Activated naive CD8-positive, alpha-beta T cell (primary cell): ENCODE results near the gene TBX15.

Experiments used
- H3K27ac Mint-ChIP-seq: one replicate; pipeline ENCODE4 v1.8.0; 2021; ENCODE audit warnings: mixed read lengths
- H3K27me3 Mint-ChIP-seq: one replicate; pipeline ENCODE4 v1.8.0; 2021; ENCODE audit warnings: mixed read lengths
- H3K36me3 Mint-ChIP-seq: one replicate; pipeline ENCODE4 v1.8.0; 2021; ENCODE audit warnings: mixed read lengths
- H3K4me1 Mint-ChIP-seq: one replicate; pipeline ENCODE4 v1.8.0; 2021; ENCODE audit warnings: low read depth, mixed read lengths
- H3K4me3 Mint-ChIP-seq: one replicate; pipeline ENCODE4 v1.8.0; 2021; ENCODE audit warnings: mild to moderate bottlenecking, mixed read lengths
- H3K9me3 Mint-ChIP-seq: one replicate; pipeline ENCODE4 v1.8.0; 2021; ENCODE audit warnings: low read depth, mixed read lengths

TBX15 gene

DNA sequence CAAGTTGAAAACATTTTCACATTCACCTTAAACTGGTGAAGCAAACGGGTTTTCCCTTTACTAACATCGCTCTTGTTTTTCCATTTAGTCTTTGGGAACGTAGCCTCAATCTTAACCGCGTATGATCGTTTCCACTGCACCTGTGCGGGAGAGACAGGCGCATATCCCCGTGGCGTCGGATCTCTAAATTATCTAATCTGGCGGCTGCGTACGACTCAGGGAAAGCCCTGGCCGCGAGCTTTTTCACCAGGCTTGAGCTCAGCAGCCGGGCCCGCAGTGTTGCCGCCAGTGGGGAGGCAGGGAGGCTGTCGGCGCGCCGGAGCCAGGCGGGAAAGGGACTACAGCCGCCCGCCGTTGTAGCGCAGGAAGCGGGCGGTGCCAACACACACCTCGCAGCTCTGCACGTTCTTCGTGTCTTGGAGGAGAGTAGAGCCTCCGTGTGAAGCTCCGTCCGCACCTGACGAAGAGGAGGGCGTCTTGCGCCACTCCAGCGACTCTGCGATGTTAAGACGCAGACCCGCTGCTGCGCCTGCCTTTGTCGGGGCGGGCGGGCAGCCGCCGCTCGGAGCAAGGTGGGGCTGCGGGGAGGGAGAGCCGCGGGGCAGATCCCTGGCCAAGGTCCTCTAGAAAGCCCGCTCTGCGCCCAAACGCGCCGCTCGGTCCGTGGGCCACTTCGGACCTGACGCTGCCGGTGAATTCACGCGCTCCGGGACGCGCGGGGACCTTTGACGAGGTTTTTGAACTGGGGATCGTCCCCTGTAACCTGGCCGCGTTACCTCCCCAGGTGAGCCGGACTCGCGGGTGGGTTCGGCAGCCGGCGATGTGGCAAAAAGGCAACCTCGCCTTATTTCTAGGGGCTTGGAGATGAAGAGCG lies 18.5 kb upstream of the TBX15 start:
- H3K27me3 Mint-ChIP-seq = peaks cover 57% of the 10 kb centered on the region
- H3K9me3 Mint-ChIP-seq = peaks cover 4% of the 10 kb centered on the region

DNA sequence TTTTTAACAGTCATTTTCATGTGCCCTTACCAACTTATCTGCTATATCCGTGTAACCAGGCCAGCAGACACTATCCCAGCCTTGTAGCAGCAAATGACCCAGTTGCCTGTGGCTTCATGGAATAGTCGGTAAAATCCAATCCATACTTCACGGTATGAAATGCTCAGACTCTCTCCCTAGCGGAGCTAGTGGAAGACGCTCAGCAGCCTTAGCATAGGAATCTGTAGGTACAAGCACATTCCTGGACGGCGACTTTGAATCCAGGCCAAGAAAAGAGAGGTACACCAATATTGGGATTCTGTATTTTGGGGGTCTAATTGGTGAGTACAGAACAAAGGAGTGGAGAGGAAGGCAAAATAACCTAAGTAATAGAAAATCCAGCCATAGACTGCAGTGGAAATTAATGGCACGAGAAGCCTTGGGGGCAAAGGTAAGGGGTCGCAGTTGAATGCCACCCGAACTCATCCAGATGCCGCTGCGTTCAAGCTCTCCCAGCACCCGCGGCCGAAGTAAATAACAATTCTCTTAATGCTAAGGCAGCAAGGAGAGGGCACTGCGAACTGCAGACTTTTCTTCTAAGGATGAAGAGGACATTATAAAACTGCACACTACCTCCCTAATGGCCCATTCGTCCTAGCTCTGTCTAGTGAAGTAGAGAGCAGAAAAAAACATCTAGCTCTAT lies 17.7 kb upstream of the TBX15 start:
- Mint-ChIP-seq H3K36me3 (peaks cover 12% of the 10 kb centered on the region), H3K4me1 (peaks cover 15% of the 10 kb centered on the region), H3K9me3 (peaks cover 4% of the 10 kb centered on the region), H3K4me3 (peak overlapping the region; percentile 30), H3K27me3 (peaks cover 56% of the 10 kb centered on the region), H3K27ac (no peak overlapping the region)

More for the DNA sequence above, 18.5 kb upstream of the TBX15 start:
- Mint-ChIP-seq H3K4me3 (peak overlapping the region; percentile 30), H3K27ac (no peak overlapping the region), H3K4me1 (peaks cover 14% of the 10 kb centered on the region), H3K36me3 (peaks cover 16% of the 10 kb centered on the region)

DNA sequence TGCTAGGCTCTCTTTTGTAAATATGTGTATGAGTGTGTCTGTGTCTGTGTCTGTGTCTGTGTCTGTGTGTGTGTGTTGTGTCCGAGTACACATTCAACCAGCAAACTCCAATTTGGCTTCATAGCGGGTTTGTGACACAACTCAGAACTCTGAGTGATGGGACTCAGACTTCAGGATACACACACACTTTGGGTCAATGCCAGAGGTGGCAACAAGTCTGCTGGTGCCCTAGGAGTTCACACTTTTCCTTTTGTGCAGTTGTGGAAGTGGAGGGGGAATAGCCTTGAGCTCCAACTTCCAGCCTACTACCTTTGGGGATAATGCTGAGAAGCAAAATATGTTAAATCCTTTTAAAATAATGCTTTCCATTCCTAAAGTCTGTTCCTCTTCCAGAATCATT lies 16.6 kb upstream of the TBX15 start:
- H3K9me3 Mint-ChIP-seq = peaks cover 4% of the 10 kb centered on the region
- H3K36me3 Mint-ChIP-seq = peaks cover 8% of the 10 kb centered on the region
- H3K27ac Mint-ChIP-seq = no peak overlapping the region
- H3K27me3 Mint-ChIP-seq = peaks cover 52% of the 10 kb centered on the region
- peaks cover 19% of the 10 kb centered on the region for H3K4me1 Mint-ChIP-seq
- no peak overlapping the region for H3K4me3 Mint-ChIP-seq

DNA sequence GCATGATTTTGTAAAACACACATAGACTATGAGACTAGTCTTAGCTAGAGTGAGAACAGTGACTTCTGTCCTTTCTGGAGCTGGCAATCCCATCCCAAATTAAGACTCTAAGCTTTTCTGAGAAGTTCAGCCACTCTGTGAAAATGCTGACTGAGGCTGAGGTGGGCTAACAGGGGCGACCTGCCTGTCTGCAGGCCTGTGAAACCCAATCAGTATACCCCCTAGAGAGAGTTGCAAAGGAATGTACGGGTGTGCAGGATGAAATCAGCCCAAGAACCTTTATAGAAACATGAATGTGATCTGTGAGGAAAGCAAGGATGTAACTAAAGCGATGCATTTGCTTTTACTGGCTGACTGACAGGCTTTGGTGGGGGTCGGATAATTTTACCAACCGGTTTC lies 16.0 kb upstream of the TBX15 start:
- no peak overlapping the region for H3K27ac Mint-ChIP-seq
- H3K9me3 Mint-ChIP-seq = peaks cover 4% of the 10 kb centered on the region

DNA sequence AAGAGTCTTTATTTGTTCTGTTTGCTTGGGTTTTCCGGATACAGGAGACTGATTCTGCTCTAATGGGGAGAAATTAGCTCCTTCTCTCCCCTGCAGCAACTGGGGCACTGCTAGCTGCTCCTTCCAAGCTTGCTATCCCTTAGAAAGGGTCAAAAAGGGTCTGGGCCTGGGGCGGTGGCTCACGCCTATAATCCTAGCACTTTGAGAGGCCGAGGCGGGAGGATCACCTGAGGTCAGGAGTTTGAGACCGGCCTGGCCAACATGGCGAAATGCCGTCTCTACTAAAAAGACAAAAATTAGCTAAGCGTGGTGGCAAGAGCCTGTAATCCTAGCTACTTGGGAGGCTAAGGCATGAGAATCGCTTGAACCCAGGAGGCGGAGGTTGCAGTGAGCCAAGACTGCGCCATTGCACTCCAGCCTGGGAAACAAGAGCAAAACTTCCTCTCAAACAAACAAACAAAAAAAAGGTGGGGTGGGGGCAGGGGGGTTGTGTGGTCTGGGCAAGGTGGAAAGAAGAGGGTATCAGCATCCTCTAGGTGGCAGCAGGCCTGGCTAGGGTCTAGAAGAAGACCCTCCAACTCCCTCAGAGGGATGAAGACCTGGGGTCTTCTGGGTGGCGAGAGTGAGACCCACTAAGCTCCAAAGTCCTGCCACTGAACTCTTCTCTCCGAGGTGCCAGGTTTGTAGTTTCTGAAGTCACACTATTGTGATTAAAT lies 15.4 kb upstream of the TBX15 start:
- H3K36me3 Mint-ChIP-seq = peaks cover 6% of the 10 kb centered on the region
- peaks cover 48% of the 10 kb centered on the region for H3K27me3 Mint-ChIP-seq
- H3K4me3 Mint-ChIP-seq = no peak overlapping the region
- no peak overlapping the region for H3K27ac Mint-ChIP-seq
- H3K4me1 Mint-ChIP-seq = peaks cover 18% of the 10 kb centered on the region
- peaks cover 4% of the 10 kb centered on the region for H3K9me3 Mint-ChIP-seq

More for the DNA sequence above, 16.0 kb upstream of the TBX15 start:
- Mint-ChIP-seq H3K4me1 (peaks cover 23% of the 10 kb centered on the region), H3K27me3 (peaks cover 50% of the 10 kb centered on the region), H3K36me3 (peaks cover 6% of the 10 kb centered on the region), H3K4me3 (no peak overlapping the region)

DNA sequence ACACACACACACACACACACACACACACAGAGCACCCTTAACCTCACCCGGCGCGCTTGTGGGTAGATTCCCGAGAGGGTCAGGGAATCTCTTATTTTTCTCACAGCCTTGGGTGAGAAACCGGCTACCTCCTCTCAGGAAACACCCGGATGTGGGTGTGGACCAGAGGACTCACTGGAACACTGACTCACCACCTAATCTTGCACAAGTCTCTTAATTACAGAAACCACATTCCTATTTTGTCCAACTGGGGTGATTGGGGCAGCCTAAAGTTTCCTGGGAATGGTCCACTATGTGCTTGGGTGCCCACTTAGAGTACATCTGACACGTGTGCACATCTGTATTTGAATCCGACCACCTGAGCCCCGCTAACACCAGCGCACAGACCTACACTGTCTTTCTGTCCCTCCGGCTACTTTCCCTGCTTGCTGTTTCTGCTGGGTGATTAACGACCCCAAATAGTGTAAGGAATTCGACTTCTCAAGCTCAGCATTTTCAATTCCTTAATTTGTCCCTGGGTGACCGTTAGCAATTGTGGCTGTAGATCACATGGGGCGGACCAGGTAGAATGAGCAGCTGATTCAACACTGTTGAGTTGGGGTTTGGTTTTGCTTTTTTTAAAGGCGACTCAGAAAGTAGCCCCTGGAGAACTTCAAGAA lies 14.0 kb upstream of the TBX15 start:
- Mint-ChIP-seq H3K27me3 (peaks cover 53% of the 10 kb centered on the region), H3K27ac (no peak overlapping the region), H3K4me3 (no peak overlapping the region), H3K4me1 (peaks cover 15% of the 10 kb centered on the region), H3K9me3 (peaks cover 4% of the 10 kb centered on the region), H3K36me3 (peaks cover 6% of the 10 kb centered on the region)

DNA sequence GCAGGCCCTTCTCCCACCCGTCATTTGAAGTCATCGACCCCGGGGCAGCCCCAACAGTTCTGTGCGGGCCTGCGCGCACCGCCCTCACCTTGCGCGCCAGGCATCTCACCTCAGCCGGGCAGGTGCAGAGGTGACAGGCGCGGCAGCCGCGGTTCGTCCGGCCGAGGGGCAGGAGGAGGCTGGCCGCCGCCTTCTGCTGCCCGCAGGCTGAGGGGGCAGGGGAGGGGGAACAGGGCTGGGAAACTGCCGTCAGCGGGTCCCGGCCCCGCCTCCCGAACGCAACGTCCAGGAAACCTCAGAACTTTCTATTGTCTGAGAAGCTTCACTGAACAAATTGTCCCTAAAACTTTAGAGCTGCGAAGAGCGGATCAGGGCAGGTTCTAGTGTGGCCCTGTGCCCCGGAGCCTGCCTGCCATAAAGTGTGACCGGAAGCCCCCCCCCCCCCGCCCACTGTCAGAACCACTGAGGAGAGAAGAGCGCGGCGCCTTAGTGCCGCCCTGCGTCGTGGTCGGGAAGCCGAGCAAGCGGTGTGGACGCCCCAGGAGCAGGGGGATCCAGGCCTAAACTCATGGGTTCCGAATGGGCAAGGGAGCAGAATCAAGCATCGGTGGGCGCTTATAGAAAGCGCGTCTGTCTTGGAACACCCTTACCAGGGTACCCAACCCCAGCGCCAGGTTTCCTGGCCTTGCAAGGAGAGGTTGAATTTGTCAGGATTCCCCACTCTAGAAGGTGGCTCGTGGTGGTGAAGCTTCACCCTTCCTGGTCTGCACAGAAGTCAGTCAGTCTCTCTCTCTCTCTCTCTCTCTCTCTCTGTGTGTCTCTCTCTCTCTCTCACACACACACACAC lies 13.3 kb upstream of the TBX15 start:
- Mint-ChIP-seq H3K27ac (no peak overlapping the region), H3K4me1 (peaks cover 14% of the 10 kb centered on the region), H3K36me3 (peaks cover 6% of the 10 kb centered on the region), H3K9me3 (peaks cover 4% of the 10 kb centered on the region), H3K4me3 (no peak overlapping the region), H3K27me3 (peaks cover 55% of the 10 kb centered on the region)

DNA sequence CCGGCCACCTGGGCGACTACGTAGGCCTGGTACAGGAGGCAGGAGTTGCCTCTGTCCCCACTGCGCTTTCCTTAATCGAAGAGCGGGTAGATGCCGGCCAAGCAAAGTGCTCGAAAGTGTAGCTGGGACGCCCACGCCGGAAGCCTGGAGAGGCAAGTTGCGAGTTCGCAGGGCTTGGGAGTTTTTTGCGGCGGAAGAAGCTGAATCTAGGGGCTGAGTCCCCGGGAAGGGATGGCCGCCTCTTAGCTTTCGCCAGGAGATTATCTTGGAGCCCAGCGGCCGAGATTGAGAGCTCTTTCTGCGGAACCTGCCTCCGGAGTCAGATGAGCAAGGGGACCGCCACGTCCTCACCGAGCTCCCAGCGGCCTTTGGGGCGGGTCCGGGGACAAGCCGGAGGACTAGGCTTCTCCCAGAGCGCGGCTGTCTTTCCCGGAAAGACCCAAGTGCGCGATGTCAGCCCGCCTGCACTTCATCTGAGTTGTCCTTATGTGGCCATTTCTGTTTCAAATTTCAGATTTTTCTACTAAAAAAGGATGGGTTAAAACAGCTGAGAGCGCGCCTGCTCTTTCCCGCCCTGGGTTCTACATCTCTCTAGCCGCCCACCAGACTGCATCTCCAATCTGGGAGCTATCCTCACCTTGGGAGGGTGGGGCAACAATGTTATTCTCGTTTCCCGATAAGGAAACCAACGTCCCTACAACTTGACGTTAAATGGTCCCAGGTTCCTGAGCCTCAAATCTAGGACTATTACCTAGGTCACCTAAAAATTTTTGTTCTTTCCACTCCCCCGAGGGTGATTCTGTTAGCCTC lies 12.4 kb upstream of the TBX15 start:
- H3K4me3 Mint-ChIP-seq = no peak overlapping the region
- peaks cover 52% of the 10 kb centered on the region for H3K27me3 Mint-ChIP-seq

DNA sequence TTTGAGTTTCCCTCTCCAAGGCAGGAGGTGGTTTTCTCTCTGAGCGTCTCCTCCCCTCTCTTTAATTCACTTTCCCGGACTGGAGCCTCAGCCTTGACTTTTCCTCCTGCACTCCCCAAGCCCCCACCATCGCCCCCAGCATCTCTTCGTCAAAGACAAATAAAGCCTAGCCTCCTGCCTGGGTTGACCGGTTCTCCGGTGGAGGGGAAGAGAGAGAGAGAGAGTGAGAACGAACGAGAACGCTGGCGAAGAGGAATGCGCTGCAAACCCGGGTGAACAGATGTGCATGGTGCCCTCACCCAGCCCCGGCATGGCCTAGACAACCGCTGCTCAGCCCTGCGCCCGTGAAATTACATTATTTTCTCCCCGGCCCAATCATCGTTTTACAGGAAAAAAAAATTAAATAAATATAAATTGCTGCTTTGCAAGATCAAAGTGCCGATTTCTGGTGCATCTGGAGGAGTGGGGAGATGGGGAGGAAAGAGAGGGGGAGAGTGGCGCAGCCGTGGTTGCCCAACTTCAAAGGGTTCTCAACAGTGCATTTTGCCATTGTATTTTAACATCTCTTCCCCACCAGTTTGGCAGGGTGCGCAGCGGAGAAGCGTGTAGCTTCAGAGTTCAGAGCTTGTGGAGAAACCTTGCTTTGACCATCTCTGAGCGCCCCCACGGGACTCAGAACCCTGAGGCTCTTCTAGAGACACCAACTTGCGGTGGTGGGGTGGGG lies 11.4 kb upstream of the TBX15 start:
- H3K36me3 Mint-ChIP-seq = peaks cover 2% of the 10 kb centered on the region
- H3K27ac Mint-ChIP-seq = no peak overlapping the region
- H3K27me3 Mint-ChIP-seq = peaks cover 52% of the 10 kb centered on the region
- H3K4me3 Mint-ChIP-seq = no peak overlapping the region
- no peaks in the 10 kb centered on the region for H3K9me3 Mint-ChIP-seq
- peaks cover 12% of the 10 kb centered on the region for H3K4me1 Mint-ChIP-seq

More for the DNA sequence above, 12.4 kb upstream of the TBX15 start:
- Mint-ChIP-seq H3K27ac (no peak overlapping the region), H3K36me3 (peaks cover 3% of the 10 kb centered on the region), H3K9me3 (peaks cover under 1% of the 10 kb centered on the region), H3K4me1 (peaks cover 12% of the 10 kb centered on the region)

DNA sequence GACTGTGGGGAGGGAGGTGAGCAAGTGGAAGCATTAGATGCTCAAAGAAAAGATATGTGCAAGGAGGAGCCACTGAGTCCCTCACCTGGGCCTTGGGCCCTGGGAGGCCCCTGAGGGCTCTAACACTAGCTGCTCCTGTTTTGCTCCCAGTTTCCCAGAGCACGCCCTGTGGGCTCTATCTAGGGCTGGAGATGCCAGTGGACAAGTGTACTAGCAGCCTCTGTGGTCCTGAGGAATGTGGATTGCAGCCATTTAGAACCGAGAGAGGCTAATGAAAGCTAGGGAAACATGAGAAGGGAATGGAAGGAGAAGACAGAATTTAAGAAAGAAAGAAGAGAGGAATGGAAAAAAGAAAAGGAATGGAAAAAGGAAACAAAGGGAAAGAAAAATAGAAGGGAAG lies 10.0 kb upstream of the TBX15 start:
- Mint-ChIP-seq H3K36me3 (no peaks in the 10 kb centered on the region), H3K27ac (no peak overlapping the region), H3K4me1 (peaks cover 12% of the 10 kb centered on the region), H3K9me3 (no peaks in the 10 kb centered on the region), H3K27me3 (peaks cover 49% of the 10 kb centered on the region), H3K4me3 (no peak overlapping the region)

DNA sequence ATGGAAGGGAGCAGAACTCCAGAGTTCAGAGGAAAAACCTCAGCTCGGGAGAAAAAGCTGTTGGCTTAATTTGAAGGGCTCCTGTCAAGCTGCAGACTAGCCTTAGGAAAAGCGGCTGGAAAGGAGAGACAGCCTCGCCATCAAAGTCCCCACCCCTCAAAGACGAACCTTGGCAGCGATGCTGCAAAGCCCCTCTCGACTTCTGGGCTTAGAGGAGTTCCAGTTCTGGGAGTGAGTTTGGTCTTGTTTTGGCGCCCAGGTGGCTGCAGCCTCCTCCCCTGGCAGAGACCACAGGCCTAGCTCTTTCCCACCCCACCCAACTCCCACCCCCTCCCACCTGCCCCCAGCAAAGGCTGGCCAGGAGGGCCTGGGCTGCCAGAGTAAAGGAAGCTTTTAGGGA lies 9.1 kb upstream of the TBX15 start:
- H3K27me3 Mint-ChIP-seq = peaks cover 45% of the 10 kb centered on the region
- no peak overlapping the region for H3K4me3 Mint-ChIP-seq
- H3K27ac Mint-ChIP-seq = no peak overlapping the region
- no peaks in the 10 kb centered on the region for H3K9me3 Mint-ChIP-seq
- H3K4me1 Mint-ChIP-seq = peaks cover 12% of the 10 kb centered on the region
- no peaks in the 10 kb centered on the region for H3K36me3 Mint-ChIP-seq

DNA sequence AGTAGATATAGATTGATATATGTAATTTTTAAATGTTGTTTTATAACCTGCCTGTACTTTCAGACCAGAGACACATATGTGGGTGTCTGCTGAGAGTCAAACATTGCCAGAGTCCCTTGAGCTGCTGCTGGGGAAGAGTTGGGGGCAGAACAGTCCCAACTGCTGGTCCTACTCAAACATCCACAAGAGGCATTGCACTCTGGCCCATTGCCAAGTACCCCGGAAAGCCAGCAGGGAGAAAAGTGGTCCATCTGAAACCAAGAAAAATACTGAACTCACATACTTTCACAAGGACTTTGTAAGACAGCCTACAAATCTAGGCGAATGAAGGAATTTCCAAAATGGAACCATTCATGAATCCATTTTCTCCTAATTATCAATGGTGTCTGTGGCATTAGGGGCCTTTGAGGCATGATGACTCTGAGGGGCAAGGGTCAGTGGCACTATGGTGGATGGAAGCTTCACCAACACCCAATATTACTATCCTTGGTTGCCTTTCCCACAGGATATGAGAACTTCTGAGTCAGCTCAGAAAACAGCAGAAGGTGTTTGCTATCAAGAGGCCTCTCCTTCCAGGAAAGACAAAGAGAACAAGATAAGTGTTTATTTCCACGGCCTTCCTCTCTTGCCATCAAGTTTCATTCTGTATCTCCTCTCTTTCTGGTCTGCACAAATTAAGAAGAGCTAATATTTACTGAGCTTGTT lies 7.3 kb upstream of the TBX15 start:
- Mint-ChIP-seq H3K4me1 (peaks cover 8% of the 10 kb centered on the region), H3K36me3 (no peaks in the 10 kb centered on the region), H3K27me3 (peaks cover 53% of the 10 kb centered on the region), H3K27ac (no peak overlapping the region), H3K4me3 (no peak overlapping the region), H3K9me3 (no peaks in the 10 kb centered on the region)
